ENCODE measurements around the gene LAMTOR4. TPM values are rescaled to one million over a fixed set of nuclear protein-coding genes. Genes with fewer than 3 reads are reported as not detected.

Gene LAMTOR4
- total RNA-seq, 4 donors from 2014 or later: 601 to 803 (median 717) TPM

DNA sequence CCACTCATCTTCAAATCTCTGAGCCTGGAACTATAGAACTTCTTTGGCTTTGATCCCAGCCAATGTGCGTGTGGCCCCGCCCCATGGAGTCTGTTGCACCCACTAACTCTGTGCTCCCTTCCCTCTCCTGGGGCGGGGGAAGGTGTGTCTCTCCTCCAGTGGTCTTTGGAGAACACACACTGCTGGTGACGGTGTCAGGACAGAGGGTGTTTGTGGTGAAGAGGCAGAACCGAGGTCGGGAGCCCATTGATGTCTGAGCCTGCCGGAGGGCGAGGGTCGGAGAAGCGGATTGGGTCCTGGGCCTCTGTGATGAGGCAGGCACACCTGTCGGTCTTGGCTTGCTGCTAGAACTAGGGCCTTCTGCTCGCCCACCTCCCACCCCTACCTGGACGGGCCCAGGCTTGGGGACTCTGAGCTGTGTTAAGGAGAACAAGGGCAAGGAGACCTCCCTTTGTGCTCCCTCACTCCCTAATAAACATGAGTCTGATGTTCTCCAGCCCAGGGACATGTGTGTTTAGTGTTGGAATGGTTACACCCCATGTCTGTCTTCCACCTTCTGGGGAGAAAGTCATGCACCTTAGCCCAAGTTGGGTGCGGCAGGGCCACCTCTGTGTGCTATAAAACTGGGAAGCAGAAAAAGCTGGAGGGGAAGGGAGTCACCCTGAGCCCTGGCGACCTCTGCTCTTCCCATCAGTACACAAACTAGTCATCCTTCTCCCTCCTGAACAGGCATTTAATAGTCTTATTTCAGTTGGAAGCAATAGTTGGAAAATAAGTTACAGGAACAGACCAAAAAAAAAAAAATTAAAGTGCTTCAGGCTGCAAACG lies 5.2 kb downstream of the LAMTOR4 start:
- 57% methylated on average over 12 to 16 of the region's 16 CpGs for WGBS, 2 donors
- no peak for TF ChIP-seq POLR2A (IDR thresholded peaks at IDR 0.05)
- TF ChIP-seq, protein P1, sequence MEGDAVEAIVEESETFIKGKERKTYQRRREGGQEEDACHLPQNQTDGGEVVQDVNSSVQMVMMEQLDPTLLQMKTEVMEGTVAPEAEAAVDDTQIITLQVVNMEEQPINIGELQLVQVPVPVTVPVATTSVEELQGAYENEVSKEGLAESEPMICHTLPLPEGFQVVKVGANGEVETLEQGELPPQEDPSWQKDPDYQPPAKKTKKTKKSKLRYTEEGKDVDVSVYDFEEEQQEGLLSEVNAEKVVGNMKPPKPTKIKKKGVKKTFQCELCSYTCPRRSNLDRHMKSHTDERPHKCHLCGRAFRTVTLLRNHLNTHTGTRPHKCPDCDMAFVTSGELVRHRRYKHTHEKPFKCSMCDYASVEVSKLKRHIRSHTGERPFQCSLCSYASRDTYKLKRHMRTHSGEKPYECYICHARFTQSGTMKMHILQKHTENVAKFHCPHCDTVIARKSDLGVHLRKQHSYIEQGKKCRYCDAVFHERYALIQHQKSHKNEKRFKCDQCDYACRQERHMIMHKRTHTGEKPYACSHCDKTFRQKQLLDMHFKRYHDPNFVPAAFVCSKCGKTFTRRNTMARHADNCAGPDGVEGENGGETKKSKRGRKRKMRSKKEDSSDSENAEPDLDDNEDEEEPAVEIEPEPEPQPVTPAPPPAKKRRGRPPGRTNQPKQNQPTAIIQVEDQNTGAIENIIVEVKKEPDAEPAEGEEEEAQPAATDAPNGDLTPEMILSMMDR (IDR thresholded peaks at IDR 0.05): no peak
- H3K4me3 ChIP-seq (ENCODE audit: low read depth, poor library complexity, severe bottlenecking): no peak overlapping the region
- DNase-seq (ENCODE audit: low spot score in 2 of 2): no peak
- intact Hi-C loops (cut with DNase I; ENCODE audit: low total_unique reads): no loop called here

DNA sequence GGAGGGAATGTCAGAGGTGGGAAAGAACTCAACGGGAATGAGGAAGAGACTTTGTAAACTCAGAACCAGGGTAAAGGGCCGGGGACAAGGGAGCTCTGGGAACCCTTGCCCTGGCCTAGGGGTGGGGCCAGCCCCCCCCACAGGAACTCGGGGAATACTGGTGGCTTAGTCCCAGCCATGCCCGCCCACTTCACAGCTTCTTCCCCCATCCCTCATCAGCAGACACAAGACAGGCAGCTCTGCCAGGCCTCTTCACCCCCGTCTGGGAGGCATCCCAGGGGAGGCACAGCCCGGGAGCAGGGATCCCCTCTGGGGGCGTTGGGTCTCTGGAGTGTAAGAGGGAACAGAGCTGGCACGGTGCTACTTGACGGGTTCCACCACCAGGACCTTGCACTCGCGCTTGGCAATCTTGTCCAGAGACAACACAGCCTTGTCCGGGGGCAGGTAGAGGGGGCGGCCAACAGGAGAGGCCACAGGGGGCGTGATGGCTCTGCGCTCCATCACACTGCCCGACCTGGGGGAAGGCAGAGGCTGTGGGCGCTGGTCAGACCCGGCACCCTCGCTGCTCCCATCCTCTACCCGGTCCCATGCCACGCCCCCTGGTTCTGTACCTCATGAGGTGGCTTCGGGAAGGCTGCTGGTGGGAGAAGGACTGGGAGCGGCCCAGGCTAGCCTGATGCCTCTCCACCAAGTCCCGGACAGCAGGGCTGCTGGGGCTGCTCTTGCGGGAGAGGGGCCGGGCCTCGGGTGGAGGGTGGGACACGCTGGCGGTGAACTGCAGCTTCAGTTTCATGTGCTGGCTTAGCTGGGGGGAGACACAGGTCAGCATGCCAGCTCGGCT lies 6.2 kb downstream of the LAMTOR4 start:
- 70 to 74% methylated on average over 25 to 29 of the region's 30 CpGs for WGBS, 2 donors
- DNase-seq (ENCODE audit: low spot score in 2 of 2): no peak
- H3K4me3 ChIP-seq (ENCODE audit: low read depth, poor library complexity, severe bottlenecking): no peak overlapping the region
- intact Hi-C loops (cut with DNase I; ENCODE audit: low total_unique reads): no loop called here
- TF ChIP-seq, protein P1 (IDR thresholded peaks at IDR 0.05): no peak
- TF ChIP-seq POLR2A (IDR thresholded peaks at IDR 0.05): no peak

DNA sequence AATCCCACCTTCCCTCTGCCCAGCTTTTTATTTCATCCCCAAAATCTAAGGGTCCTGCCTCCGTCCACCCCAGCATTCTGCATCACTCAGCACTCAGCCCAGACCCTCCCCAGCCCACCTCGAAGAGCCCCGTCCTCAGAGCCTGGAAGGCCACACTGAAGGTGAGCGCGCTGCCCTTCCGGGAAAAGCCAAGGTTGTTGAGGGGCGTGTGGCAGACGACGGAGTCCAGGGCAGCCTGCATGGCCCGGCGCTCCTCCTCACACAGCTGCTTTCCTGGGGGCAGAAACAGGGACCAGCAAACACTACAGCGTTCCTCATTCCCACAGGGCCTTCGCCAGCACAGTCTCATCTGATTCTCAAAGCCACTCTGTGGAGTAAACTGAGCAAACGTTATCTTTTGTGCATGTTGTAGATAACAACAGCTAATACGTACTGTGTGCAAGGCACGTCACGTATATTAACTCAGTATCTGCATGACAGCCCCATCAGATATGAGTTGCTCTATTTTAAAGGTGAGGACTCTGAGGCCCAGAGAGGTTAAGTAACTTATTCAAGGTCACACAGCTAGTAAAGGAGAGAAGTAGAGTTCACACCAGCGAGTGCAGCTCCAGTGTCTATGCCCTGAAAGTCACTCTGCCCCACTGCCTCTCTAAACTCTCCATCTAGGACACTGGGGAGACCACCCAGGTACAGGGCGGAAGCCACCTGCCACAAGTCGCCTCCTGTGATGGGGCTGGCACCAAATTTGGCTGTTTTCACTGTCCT lies 7.0 kb downstream of the LAMTOR4 start:
- intact Hi-C loops (cut with DNase I; ENCODE audit: low total_unique reads): no loop called here
- no peak for DNase-seq (ENCODE audit: low spot score in 2 of 2)
- TF ChIP-seq, protein P1 (IDR thresholded peaks at IDR 0.05): no peak
- TF ChIP-seq POLR2A (IDR thresholded peaks at IDR 0.05): no peak
- no peak overlapping the region for H3K4me3 ChIP-seq (ENCODE audit: low read depth, poor library complexity, severe bottlenecking)
- 81 to 85% methylated on average over 20 of the region's 20 CpGs for WGBS, 2 donors

DNA sequence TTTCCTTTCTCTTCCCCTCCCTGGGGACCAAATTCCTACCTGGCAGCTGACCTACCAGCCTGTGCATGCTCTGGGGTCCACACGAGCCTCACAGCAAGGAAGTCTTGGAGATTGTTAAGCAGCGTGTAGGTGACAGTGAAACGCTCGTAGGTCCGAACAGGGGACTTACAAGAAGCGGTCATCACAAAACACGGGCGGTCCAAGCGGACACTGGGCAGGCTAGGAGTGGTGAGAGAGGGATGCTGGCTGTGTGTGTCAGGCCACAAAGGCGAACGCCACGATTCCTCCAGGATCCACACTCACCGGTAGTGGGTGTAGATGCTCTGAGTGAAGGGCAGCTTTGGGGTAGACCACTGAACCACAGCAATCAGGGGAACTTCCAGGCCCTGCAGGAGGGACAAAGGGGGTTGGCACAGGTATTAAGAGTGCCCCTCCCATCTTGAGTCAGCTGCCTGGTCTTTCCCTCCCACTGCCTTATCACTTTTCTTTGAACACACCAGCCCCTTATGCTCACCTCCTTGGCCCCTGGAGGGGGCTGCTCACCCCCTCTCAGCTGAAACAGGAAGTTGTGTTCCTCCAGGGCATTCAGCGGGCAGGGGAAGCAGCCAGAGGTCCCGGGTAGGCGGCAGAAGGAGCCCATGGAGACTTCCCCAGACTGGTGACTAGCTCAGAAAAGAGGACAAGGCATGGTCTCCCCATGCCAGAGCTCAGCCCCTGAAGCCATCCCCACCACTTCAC lies 7.8 kb downstream of the LAMTOR4 start:
- no peak for TF ChIP-seq POLR2A (IDR thresholded peaks at IDR 0.05)
- TF ChIP-seq, protein P1 (IDR thresholded peaks at IDR 0.05): no peak
- no peak for DNase-seq (ENCODE audit: low spot score in 2 of 2)
- intact Hi-C loops (cut with DNase I; ENCODE audit: low total_unique reads): no loop called here
- WGBS, 2 donors: 72 to 78% methylated on average over 16 of the region's 16 CpGs
- H3K4me3 ChIP-seq (ENCODE audit: low read depth, poor library complexity, severe bottlenecking): no peak overlapping the region

DNA sequence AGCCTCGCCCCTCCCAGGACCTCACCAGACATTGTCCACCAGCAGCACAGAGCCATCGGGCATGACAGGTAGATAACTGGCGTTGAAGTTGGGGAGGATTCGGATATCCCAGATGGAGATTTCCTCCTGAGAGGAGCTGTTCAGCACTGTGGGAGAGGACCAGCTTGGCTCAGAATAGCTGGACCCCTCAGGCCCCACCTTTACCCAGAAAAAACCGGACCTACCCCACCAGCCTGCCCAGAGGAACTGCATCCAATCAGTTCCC lies 8.3 kb downstream of the LAMTOR4 start:
- H3K4me3 ChIP-seq (ENCODE audit: low read depth, poor library complexity, severe bottlenecking): no peak overlapping the region
- intact Hi-C loops (cut with DNase I; ENCODE audit: low total_unique reads): no loop called here
- 61 to 68% methylated on average over 5 of the region's 5 CpGs for WGBS, 2 donors
- TF ChIP-seq, protein P1 (IDR thresholded peaks at IDR 0.05): no peak
- TF ChIP-seq POLR2A (IDR thresholded peaks at IDR 0.05): no peak
- DNase-seq (ENCODE audit: low spot score in 2 of 2): no peak
